Measurements from ENCODE around the gene YTHDF1. TPM values are rescaled to one million over a fixed set of nuclear protein-coding genes. Genes with fewer than 3 reads are reported as not detected.

The YTHDF1 gene
- total RNA-seq, 1 experiment from 2014 or later: 85.4 TPM

- Histone ChIP-seq H3K18ac (ENCODE audit: insufficient read length, low read depth, low read length) (no peak overlapping the region), H4K20me1 (ENCODE audit: control insufficient read depth, insufficient read depth, insufficient read length) (no peaks in the 10 kb centered on the region), H2BK120ac (ENCODE audit: low read depth, low read length, poor library complexity, severe bottlenecking) (no peak overlapping the region), H4K8ac (replicated peaks; ENCODE audit: insufficient read length, low read depth, low read length) (no peak overlapping the region), H2AK5ac (ENCODE audit: insufficient read length, low read length) (no peak overlapping the region), H3K79me2 (ENCODE audit: insufficient read depth, low read length) (peaks cover 20% of the 10 kb centered on the region; the same call in 1 of the 2 replicates), H3K4me1 (ENCODE audit: insufficient read depth, low read length) (no peaks in the 10 kb centered on the region), H3K79me1 (ENCODE audit: insufficient read depth, low read depth, low read length, poor library complexity, severe bottlenecking) (peaks cover 13% of the 10 kb centered on the region), H3K27ac (ENCODE audit: insufficient read length, low read depth, low read length) (no peak overlapping the region), H3K14ac (ENCODE audit: insufficient read depth, low read length) (no peak overlapping the region), H3K9me3 (ENCODE audit: control insufficient read depth, low read depth, low read length) (no peaks in the 10 kb centered on the region), H3K23ac (ENCODE audit: insufficient read length, low read depth, low read length) (no peak overlapping the region), H3K9ac (ENCODE audit: extremely low read depth, insufficient read length, low read length) (no peak overlapping the region), H3K27me3 (ENCODE audit: insufficient read depth, low read length) (no peaks in the 10 kb centered on the region), H3K56ac (ENCODE audit: insufficient read length, low read depth, low read length) (no peak overlapping the region), H4K5ac (ENCODE audit: insufficient read length, low read depth, low read length) (no peak overlapping the region), H2AFZ (ENCODE audit: low read length) (no peak overlapping the region), H2BK20ac (ENCODE audit: low read depth, low read length, poor library complexity, severe bottlenecking) (no peak overlapping the region), H3T11ph (ENCODE audit: low read length) (no peak overlapping the region), H2BK15ac (ENCODE audit: low read depth, low read length) (no peak overlapping the region), H3K4me2 (ENCODE audit: insufficient read depth, insufficient read length, low read length) (no peak overlapping the region), H3K23me2 (ENCODE audit: insufficient read length, low read depth, low read length, poor library complexity, severe bottlenecking) (no peaks in the 10 kb centered on the region), H3K4ac (ENCODE audit: low read depth, low read length) (no peak overlapping the region), H2BK12ac (ENCODE audit: insufficient read length, low read depth, low read length) (no peak overlapping the region), H4K91ac (ENCODE audit: insufficient read length, low read depth, low read length) (no peak overlapping the region), H2BK5ac (ENCODE audit: insufficient read length, low read length) (no peak overlapping the region)
- no peak for TF ChIP-seq CTCF (conservative IDR thresholded peaks at IDR 0.05)
- Mint-ChIP-seq H3K4me3 (no peak overlapping the region), H3K4me1 (peaks cover 4 to 8% of the 10 kb centered on the region in 2 experiments; a peak in 3 of 4 replicates), H3K27ac (no peak overlapping the region), H3K27me3 (ENCODE audit: low read depth) (no peaks in the 10 kb centered on the region), H3K9me3 (no peaks in the 10 kb centered on the region), H3K36me3 (ENCODE audit: insufficient read depth in 1 of 3, low read depth in 3 of 3) (peaks cover 21 to 84% (median 84%) of the 10 kb centered on the region in 3 experiments; a peak in 6 of 7 replicates)
- WGBS (ENCODE audit: extremely low coverage, insufficient read length, low lambda C conversion rate): no CpG with 5 or more reads among the region's 29 CpGs
- no peak for DNase-seq
Measured at GRCh38 chr20:63202811-63203526, 13.0 kb downstream of the YTHDF1 start.
